ENCODE results near the gene HPCAL1.
"Not testable (repeated sequence)": the region's sequence is repeated elsewhere in the genome, so short reads cannot be mapped to it uniquely, and the experiment has no call there.

HPCAL1 gene

GRCh38 chr2:10302479-10303180 lies at the start of gene HPCAL1:
HPCAL1 (plus strand) TSS chr2:10302904; CDS start chr2:10419758, 116,854 bp downstream.
- DNase-seq (ENCODE audit: low spot score): peak; percentile 84

- DNase-seq (ENCODE audit: low spot score): no peak
Observed at GRCh38 chr2:10253596-10254372, 48.9 kb upstream of the HPCAL1 start.

- DNase-seq (ENCODE audit: low spot score): no peak
Observed at GRCh38 chr2:10254373-10255188, 48.1 kb upstream of the HPCAL1 start.

- DNase-seq (ENCODE audit: low spot score): no peak
Observed at GRCh38 chr2:10255189-10256030, 47.3 kb upstream of the HPCAL1 start.

GRCh38 chr2:10256031-10256514 lies 46.6 kb upstream of the HPCAL1 start:
- no peak for DNase-seq (ENCODE audit: low spot score)

GRCh38 chr2:10256515-10257031 lies 46.1 kb upstream of the HPCAL1 start:
- no peak for DNase-seq (ENCODE audit: low spot score)

- no peak for DNase-seq (ENCODE audit: low spot score)
Observed at GRCh38 chr2:10257036-10257435, 45.7 kb upstream of the HPCAL1 start.

GRCh38 chr2:10257500-10258147 lies 45.1 kb upstream of the HPCAL1 start:
- DNase-seq (ENCODE audit: low spot score): no peak

GRCh38 chr2:10258326-10258725 lies 44.4 kb upstream of the HPCAL1 start:
- DNase-seq (ENCODE audit: low spot score): no peak

- DNase-seq (ENCODE audit: low spot score): no peak
Observed at GRCh38 chr2:10258726-10259125, 44.0 kb upstream of the HPCAL1 start.

- DNase-seq (ENCODE audit: low spot score): no peak
Observed at GRCh38 chr2:10260130-10260529, 42.6 kb upstream of the HPCAL1 start.

GRCh38 chr2:10263526-10263925 lies 39.2 kb upstream of the HPCAL1 start:
- DNase-seq (ENCODE audit: low spot score): not testable (repeated sequence)

GRCh38 chr2:10264506-10265328 lies 38.0 kb upstream of the HPCAL1 start:
- no peak for DNase-seq (ENCODE audit: low spot score)

- no peak for DNase-seq (ENCODE audit: low spot score)
Observed at GRCh38 chr2:10265329-10266132, 37.2 kb upstream of the HPCAL1 start.

GRCh38 chr2:10266133-10266620 lies 36.5 kb upstream of the HPCAL1 start:
- no peak for DNase-seq (ENCODE audit: low spot score)

GRCh38 chr2:10267036-10267435 lies 35.7 kb upstream of the HPCAL1 start:
- no peak for DNase-seq (ENCODE audit: low spot score)

GRCh38 chr2:10267551-10268465 lies 34.9 kb upstream of the HPCAL1 start:
- DNase-seq (ENCODE audit: low spot score): no peak

- DNase-seq (ENCODE audit: low spot score): no peak
Observed at GRCh38 chr2:10269291-10269690, 33.4 kb upstream of the HPCAL1 start.

Data from activated CD4-positive, alpha-beta T cell treated with anti-CD3 and anti-CD28 coated beads, Interleukin-2, Interleukin-4, amounts not matched to agents 100 ng/mL and 50 ng/mL, durations not matched to agents 16 hours and 8 hours (primary cell).